AG04450 (cell line): Measurements from ENCODE around the gene EMP3. TPM values are rescaled to one million over a fixed set of nuclear protein-coding genes. Genes with fewer than 3 reads are reported as not detected.

ENCODE experiments used
- CTCF ChIA-PET: fragments of 300-600, 350-600 bp; formaldehyde crosslinking; extraction: SDS; loops from one replicate; lab custom pipeline; 2022; ENCODE audit warnings: antibody characterized with exemption, inconsistent platforms; lab: Charles Lee
- POLR2A ChIA-PET: fragments of 350-600 bp; formaldehyde crosslinking; extraction: SDS; loops from one replicate; lab custom pipeline; 2021; ENCODE audit warnings: antibody characterized with exemption, inconsistent platforms; lab: Yijun Ruan, JAX
- DNase-seq: peaks from one replicate; pipeline ENCODE4 v3.0.0-alpha.2; 2011; ENCODE audit warnings: low read depth, low spot score
- H3K27ac ChIP-seq: one replicate; pipeline ENCODE4 v1.5.1; 2012; ENCODE audit warnings: low read depth, low read length, control low read depth
- H3K27me3 ChIP-seq: one replicate; pipeline ENCODE4 v1.6.0; 2012; ENCODE audit warnings: low read length; ENCODE audit not compliant: control insufficient read depth, insufficient read depth
- H3K4me3 ChIP-seq: 2 replicates; pipeline ENCODE4 v1.5.1; 2011; ENCODE audit warnings: mild to moderate bottlenecking, low read depth, low read length, control low read depth
- H3K9me3 ChIP-seq: 2 replicates; pipeline ENCODE4 v1.5.1; 2012; ENCODE audit warnings: low read length; ENCODE audit not compliant: control insufficient read depth, insufficient read depth
- polyA plus RNA-seq: library from polyadenylated mRNA; depleted of rRNA; stranded (reverse); fragments of >200 nt; gene quantifications from 2 replicates; pipeline ENCODE4 v1.2.3, GENCODE V29; 2011
- TF ChIP-seq, protein P1 (sequence below): IDR thresholded peaks from 2 replicates; pipeline ENCODE4 v1.5.1; 2011; ENCODE audit warnings: low read depth, low read length, control low read depth, inconsistent platforms

Gene EMP3
- polyA plus RNA-seq, 1 experiment = 227 TPM

DNA sequence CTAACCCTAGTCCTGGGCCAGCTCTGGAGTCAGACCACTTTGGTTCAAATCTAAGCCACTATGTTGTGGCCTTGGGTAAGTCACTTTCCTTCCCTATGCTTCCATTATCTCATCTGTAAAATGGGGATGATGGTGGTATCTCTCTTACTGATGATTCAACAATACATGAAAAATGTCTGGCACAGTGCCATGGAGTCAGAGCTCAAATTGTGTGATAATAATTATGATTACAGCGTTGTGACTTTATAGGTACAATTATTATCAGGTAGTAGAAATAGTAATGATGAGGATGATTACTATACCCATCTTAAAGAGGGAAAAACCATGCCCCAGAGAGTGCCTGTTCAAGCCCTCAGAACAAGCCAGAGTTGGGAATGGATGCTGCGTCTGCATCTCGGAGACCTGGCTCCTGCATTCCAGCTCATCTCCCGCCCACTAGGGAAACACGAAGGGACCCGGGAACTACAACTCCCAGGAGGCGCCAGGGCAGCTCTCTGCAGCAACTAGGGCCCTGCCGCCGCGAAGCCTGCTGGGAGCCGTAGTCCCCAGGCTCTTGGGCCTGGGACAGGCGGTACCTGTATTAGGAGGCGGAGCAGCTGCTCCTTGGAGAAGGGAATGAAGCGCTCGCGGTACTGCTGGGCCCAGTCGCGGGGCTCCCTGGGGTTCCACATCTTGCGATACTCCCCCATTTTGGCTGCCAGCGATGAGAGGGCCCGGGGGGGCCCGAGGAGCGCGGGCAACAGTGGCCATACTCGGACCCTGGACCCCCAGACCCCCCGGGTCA lies 37.6 kb downstream of the EMP3 start:
- TF ChIP-seq, protein P1, sequence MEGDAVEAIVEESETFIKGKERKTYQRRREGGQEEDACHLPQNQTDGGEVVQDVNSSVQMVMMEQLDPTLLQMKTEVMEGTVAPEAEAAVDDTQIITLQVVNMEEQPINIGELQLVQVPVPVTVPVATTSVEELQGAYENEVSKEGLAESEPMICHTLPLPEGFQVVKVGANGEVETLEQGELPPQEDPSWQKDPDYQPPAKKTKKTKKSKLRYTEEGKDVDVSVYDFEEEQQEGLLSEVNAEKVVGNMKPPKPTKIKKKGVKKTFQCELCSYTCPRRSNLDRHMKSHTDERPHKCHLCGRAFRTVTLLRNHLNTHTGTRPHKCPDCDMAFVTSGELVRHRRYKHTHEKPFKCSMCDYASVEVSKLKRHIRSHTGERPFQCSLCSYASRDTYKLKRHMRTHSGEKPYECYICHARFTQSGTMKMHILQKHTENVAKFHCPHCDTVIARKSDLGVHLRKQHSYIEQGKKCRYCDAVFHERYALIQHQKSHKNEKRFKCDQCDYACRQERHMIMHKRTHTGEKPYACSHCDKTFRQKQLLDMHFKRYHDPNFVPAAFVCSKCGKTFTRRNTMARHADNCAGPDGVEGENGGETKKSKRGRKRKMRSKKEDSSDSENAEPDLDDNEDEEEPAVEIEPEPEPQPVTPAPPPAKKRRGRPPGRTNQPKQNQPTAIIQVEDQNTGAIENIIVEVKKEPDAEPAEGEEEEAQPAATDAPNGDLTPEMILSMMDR = 0 out of 2 replicates have a peak, but pooled peaks have one; percentile 13
- Histone ChIP-seq H3K27me3 (no peaks in the 10 kb centered on the region), H3K9me3 (no peaks in the 10 kb centered on the region), H3K4me3 (peak overlapping the region; percentile 72), H3K27ac (peak overlapping the region; percentile 85)
- DNase-seq = peak; percentile 82
- CTCF ChIA-PET = interaction anchor here (0.5 to 2.9 kb wide), 5 partner anchors 12 to 481 kb away, joined by 3 to 22 read pairs (median 4); partner anchors contain the start of gene KDELR1
- POLR2A ChIA-PET = interaction anchor here (0.7 to 2.2 kb wide), 7 partner anchors 12 to 256 kb away, joined by 3 to 24 read pairs (median 4); partner anchors contain the start of genes GRIN2D, KDELR1, RPL18 and SPHK2

DNA sequence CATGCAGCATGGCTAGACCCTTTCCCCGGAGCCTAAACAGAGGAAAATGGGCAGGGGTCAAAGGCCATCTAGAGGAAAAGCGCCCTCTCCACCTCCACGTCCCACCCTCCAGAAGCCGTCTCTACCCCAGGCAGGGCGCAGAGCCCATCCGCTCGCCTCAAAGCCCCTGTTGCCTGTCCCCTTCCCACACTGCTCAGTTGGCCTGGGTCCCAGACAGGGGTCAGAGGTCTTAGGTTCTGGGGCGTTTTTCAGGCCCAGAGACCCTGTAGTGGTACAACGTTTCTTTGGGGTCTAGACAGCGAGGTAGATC lies 38.1 kb downstream of the EMP3 start:
- H3K27ac ChIP-seq = peak overlapping the region; percentile 85
- H3K27me3 ChIP-seq = no peaks in the 10 kb centered on the region
- TF ChIP-seq, protein P1 = no peak
- no peaks in the 10 kb centered on the region for H3K9me3 ChIP-seq
- DNase-seq = no peak
- CTCF ChIA-PET = interaction anchor here (0.7 to 2.9 kb wide), 5 partner anchors 12 to 82 kb away, joined by 3 to 22 read pairs (median 3); partner anchors contain the start of gene KDELR1
- peak overlapping the region; percentile 72 for H3K4me3 ChIP-seq
- POLR2A ChIA-PET = interaction anchor here (0.6 to 2.2 kb wide), 9 partner anchors 12 to 402 kb away, joined by 3 to 24 read pairs (median 4); partner anchors contain the start of genes GRIN2D, KDELR1, RPL18 and SPHK2

DNA sequence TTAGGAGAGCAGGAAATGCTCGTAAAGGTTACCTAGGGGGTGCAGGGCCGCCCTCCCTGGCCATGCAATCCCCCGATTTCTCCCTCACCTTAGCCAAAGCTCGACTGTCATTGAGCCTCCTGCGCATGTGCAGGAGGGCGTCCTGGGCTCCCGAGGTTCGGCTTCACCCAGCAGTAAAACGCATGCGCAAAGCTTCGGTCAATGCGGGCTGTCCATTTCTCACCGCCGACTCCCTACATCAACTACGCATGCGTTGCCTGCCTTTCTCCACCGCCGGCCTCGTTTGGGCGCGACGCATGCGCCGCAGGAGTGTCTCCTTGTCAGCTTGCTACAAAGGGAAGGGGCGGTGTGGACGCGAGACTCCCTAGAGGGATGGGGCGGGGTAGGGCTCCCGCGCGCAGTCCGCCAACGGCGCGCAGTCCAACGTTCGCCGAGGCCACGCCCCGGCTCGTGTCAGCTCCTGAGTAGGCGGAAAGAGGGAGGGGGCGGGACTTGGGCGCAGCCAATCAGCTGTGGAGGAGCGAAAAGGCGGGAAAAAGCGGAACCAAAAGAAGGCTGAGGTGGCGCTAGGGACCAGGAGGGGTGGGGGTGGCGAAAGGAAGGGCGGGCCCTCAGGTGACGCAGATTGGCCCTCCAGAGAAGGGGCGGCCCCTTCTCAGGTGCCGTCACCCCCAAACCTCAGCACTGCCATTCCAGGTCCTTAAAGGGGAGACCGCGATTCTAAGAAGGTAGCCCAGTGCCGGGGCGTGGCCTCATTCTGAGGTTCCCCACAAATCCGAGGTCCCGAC lies 38.7 kb downstream of the EMP3 start, which contains the start of the genes SYNGR4 and TMEM143:
TSS of gene SYNGR4 (plus strand) at position 558 of the 788 bp plus-strand sequence. CDS start 1,476 bp downstream, outside the sequence.
TSS of gene TMEM143 (minus strand) at position 131 of the 788 bp plus-strand sequence. CDS start at position 111, 20 bp downstream.
- H3K27ac ChIP-seq = peak within 1 kb of the TSS; percentile 85
- CTCF ChIA-PET = interaction anchor here (0.7 to 2.9 kb wide), 5 partner anchors 13 to 81 kb away, joined by 3 to 22 read pairs (median 3); partner anchors contain the start of gene KDELR1
- peak; percentile 99 for DNase-seq
- H3K27me3 ChIP-seq = no peaks in the 10 kb centered on the region
- H3K4me3 ChIP-seq = peak within 1 kb of the TSS; percentile 72
- TF ChIP-seq, protein P1 = no peak
- H3K9me3 ChIP-seq = no peaks in the 10 kb centered on the region
- POLR2A ChIA-PET = interaction anchor here (0.6 to 2.2 kb wide), 11 partner anchors 11 to 402 kb away, joined by 3 to 24 read pairs (median 4); partner anchors contain the start of genes GRIN2D, KDELR1, RPL18 and SPHK2

DNA sequence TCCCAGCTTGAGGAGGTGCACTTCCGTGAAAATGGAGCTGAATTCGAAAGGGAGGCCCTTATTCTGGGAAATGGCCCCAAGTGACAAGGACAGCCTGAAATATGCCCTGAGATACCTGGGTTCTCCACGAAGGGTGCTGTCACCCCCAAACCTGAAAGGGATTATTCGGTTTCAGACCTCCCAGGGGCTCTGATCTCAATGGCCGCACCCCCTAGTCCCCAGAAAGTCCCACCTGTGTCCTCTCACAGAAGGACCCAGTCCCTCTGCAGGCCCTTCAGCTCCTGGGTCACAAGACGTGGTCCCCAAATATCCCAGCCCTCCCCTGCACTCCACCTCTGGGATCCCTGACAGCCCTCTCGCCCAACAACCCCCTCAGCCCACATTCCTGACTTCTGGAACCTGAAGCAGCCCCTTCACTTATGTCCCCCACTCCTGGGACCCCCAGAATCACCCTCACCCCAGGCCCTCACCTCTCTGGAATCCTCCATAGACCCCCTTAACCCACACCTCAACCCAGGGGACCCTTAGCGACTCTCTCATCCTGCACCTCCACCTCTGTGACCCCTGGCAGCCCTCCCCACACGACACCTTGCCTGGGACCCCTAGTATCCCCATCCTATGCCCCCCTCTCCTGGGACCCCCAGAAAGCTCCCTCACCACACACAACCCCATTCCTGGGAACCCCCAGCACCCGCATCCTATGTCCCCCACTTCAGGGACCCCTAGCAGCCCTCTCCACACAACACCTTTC lies 39.4 kb downstream of the EMP3 start:
- no peak for DNase-seq
- POLR2A ChIA-PET = interaction anchor here (0.6 to 2.2 kb wide), 5 partner anchors 26 to 128 kb away, joined by 3 to 24 read pairs (median 4); partner anchors contain the start of genes GRIN2D and KDELR1
- CTCF ChIA-PET = interaction anchor here (0.9 to 2.9 kb wide), 5 partner anchors 14 to 73 kb away, joined by 3 to 22 read pairs (median 3); partner anchors contain the start of gene KDELR1
- Histone ChIP-seq H3K4me3 (peak overlapping the region; percentile 72), H3K27me3 (no peaks in the 10 kb centered on the region), H3K9me3 (no peaks in the 10 kb centered on the region), H3K27ac (peak overlapping the region; percentile 31)
- TF ChIP-seq, protein P1 = no peak
